Liver (tissue), 9 donors: ENCODE measurements around the gene IFT122. TPM values are rescaled to one million over a fixed set of nuclear protein-coding genes. Genes with fewer than 3 reads are reported as not detected.

ENCODE experiments used
- DNase-seq: peaks from one replicate; pipeline ENCODE4 v3.0.0-alpha.2; 2017; ENCODE audit warnings: low spot score
- H3K27ac ChIP-seq, 2 donors: one replicate each; pipeline ENCODE4 v1.7.0; 2013; ENCODE audit warnings: inconsistent platforms in 2 of 2, low read length in 2 of 2, control low read depth in 1 of 2, low read depth in 1 of 2, mild to moderate bottlenecking in 1 of 2
- H3K27me3 ChIP-seq, 4 donors: one replicate each; pipeline versions ENCODE4 v1.6.1 to v1.7.0; 2013; ENCODE audit warnings: low read length in 3 of 4, inconsistent platforms in 1 of 4, mild to moderate bottlenecking in 1 of 4, moderate library complexity in 1 of 4; ENCODE audit not compliant: control insufficient read depth in 4 of 4, insufficient read depth in 4 of 4
- H3K36me3 ChIP-seq, 4 donors: one replicate each; pipeline versions ENCODE4 v1.6.1 to v1.7.0; 2013; ENCODE audit warnings: low read length in 3 of 4, mild to moderate bottlenecking in 3 of 4, low read depth in 1 of 4, moderate library complexity in 1 of 4; ENCODE audit not compliant: control insufficient read depth in 4 of 4, insufficient read depth in 3 of 4
- H3K4me1 ChIP-seq, 4 donors: one replicate each; pipeline versions ENCODE4 v1.6.1 to v1.7.0; 2013; ENCODE audit warnings: low read length in 3 of 4, mild to moderate bottlenecking in 3 of 4, moderate library complexity in 1 of 4; ENCODE audit not compliant: control insufficient read depth in 4 of 4, insufficient read depth in 4 of 4
- H3K4me3 ChIP-seq, 3 donors: one replicate each; pipeline versions ENCODE4 v1.6.1 to v1.7.0; 2013; ENCODE audit warnings: low read length in 3 of 3, control low read depth in 1 of 3, low read depth in 1 of 3, mild to moderate bottlenecking in 1 of 3
- H3K9ac ChIP-seq, 2 donors: one replicate each; pipeline ENCODE4 v1.7.0; 2013; ENCODE audit warnings: low read length in 2 of 2, mild to moderate bottlenecking in 2 of 2, moderate library complexity in 2 of 2, control low read depth in 1 of 2, low read depth in 1 of 2
- H3K9me3 ChIP-seq, 4 donors: one replicate each; pipeline versions ENCODE4 v1.6.1 to v1.7.0; 2013; ENCODE audit warnings: low read length in 3 of 4; ENCODE audit not compliant: control insufficient read depth in 4 of 4
- EGR1 ChIP-seq, 2 donors: IDR thresholded peaks; 2 replicates each; pipeline ENCODE4 v1.6.1; 2016 to 2018; ENCODE audit warnings: antibody characterized with exemption in 2 of 2, low read depth in 2 of 2
- FOXA1 ChIP-seq: IDR thresholded peaks from 2 replicates; pipeline ENCODE4 v1.6.1; 2016; ENCODE audit warnings: antibody characterized with exemption
- FOXA2 ChIP-seq: IDR thresholded peaks from 2 replicates; pipeline ENCODE4 v1.6.1; 2016; ENCODE audit warnings: antibody characterized with exemption
- GABPA ChIP-seq, 2 donors: IDR thresholded peaks in 1 of 2; conservative IDR thresholded peaks in 1 of 2; 2 replicates each; pipeline ENCODE4 v1.6.1; 2016; ENCODE audit warnings: antibody characterized with exemption in 2 of 2, mild to moderate bottlenecking in 1 of 2, moderate library complexity in 1 of 2
- HNF4A ChIP-seq, 2 donors: conservative IDR thresholded peaks; 2 replicates each; pipeline ENCODE4 v1.6.1; 2016; ENCODE audit warnings: antibody characterized with exemption in 2 of 2, mild to moderate bottlenecking in 2 of 2
- HNF4G ChIP-seq: IDR thresholded peaks from 2 replicates; pipeline ENCODE4 v1.6.1; 2016; ENCODE audit warnings: antibody characterized with exemption
- JUND ChIP-seq, 2 donors: IDR thresholded peaks; 2 replicates each; pipeline ENCODE4 v1.6.1; 2016; ENCODE audit warnings: antibody characterized with exemption in 2 of 2
- NR2F2 ChIP-seq: IDR thresholded peaks from 2 replicates; pipeline ENCODE4 v1.6.1; 2016; ENCODE audit warnings: antibody characterized with exemption
- RAD21 ChIP-seq, 2 donors: IDR thresholded peaks; 2 replicates each; pipeline ENCODE4 v1.6.1; 2016; ENCODE audit warnings: antibody characterized with exemption in 2 of 2, mild to moderate bottlenecking in 2 of 2
- RXRA ChIP-seq, 2 donors: IDR thresholded peaks; 2 replicates each; pipeline ENCODE4 v1.6.1; 2017 to 2018; ENCODE audit warnings: antibody characterized with exemption in 2 of 2, mild to moderate bottlenecking in 1 of 2
- SP1 ChIP-seq: IDR thresholded peaks from 2 replicates; pipeline ENCODE4 v1.6.1; 2018; ENCODE audit warnings: antibody characterized with exemption, mild to moderate bottlenecking
- TAF1 ChIP-seq: conservative IDR thresholded peaks from 2 replicates; pipeline ENCODE4 v1.6.1; 2016; ENCODE audit warnings: antibody characterized with exemption, mild to moderate bottlenecking
- YY1 ChIP-seq: IDR thresholded peaks from 2 replicates; pipeline ENCODE4 v1.6.1; 2016; ENCODE audit warnings: antibody characterized with exemption, mild to moderate bottlenecking
- WGBS: extraction: QIAGEN DNeasy Blood & Tissue Kit; methylation state at CpG from one replicate; pipeline ENCODE4 v1.1.7; 2013; 5-methylcytosine and 5-hydroxymethylcytosine counted together
- polyA plus RNA-seq, 2 donors: library from polyadenylated mRNA; stranded (reverse) in 1 of 2; unstranded in 1 of 2; fragments of 200-250 nt in 1 of 2; fragments of >200 nt in 1 of 2; fragmentation: Nextera tagmentation in 1 of 2; extraction: Ambion mirVana in 1 of 2; gene quantifications; one replicate each; pipeline versions ENCODE4 v1.2.1 to v1.2.3, GENCODE V29; 2013 to 2015
- total RNA-seq, 2 donors: library from RNA; depleted of rRNA; stranded (reverse); fragments of >200 nt; gene quantifications; one replicate each; pipeline ENCODE4 v1.2.3, GENCODE V29; 2014
- TF ChIP-seq, protein P1 (sequence below): fragments of 150-350 bp; IDR thresholded peaks from 2 replicates; pipeline ENCODE4 v1.5.1; 2017; ENCODE audit warnings: improper control_type of control experiment, low read depth, low read length; ENCODE audit not compliant: missing input control
- TF ChIP-seq, protein P2 (sequence below): IDR thresholded peaks from 2 replicates; pipeline ENCODE4 v1.6.1; 2016; ENCODE audit warnings: antibody characterized with exemption
- TF ChIP-seq, protein P3 (sequence below): IDR thresholded peaks from 2 replicates; pipeline ENCODE4 v1.6.1; 2016; ENCODE audit warnings: antibody characterized with exemption
- TF ChIP-seq, protein P4 (sequence below): IDR thresholded peaks from 2 replicates; pipeline ENCODE4 v1.6.1; 2016; ENCODE audit warnings: antibody characterized with exemption
- TF ChIP-seq, protein P5 (sequence below): IDR thresholded peaks from 2 replicates; pipeline ENCODE4 v1.6.1; 2016; ENCODE audit warnings: antibody characterized with exemption, mild to moderate bottlenecking
- donor health status: healthy.
- donor health status: healthy.
- donor health status: healthy.
- donor health status: healthy.
- donor health status: healthy.

IFT122 gene
- total and polyA plus RNA-seq, 4 donors = 3.3 to 25.8 (median 10.6) TPM

DNA sequence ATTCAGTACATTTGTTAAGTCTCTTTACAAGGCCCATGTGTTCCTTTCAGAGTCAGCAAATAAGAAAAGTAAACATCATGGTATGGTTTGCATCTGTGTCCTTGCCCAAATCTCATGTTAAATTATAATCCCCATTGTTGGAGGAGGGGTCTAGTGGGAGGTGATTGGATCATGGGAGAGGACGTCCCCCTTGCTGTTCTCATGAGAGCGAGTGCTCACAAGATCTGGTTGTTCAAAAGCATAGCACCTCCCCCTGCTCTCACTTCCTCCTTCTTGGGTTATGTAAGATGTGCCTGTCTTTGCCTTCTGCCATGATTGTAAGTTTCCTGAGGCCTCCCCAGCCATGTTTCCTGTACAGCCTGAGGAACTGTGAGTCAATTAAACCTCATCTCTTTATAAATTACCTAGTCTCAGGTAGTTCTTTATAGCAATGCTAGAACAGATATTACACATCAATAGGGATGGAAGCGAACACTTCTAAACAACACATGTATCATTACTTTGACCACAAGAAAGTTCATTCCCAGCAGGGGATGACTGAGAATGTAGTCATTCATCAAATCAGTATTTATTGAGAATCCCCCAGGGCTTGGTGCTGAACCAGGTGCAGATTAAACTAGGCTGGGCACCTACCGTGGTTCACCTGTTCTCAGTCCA, 15.7 kb upstream of the IFT122 start:
- H3K36me3 ChIP-seq = no peaks in the 10 kb centered on the region

More for the DNA sequence above, 15.7 kb upstream of the IFT122 start:
- Histone ChIP-seq H3K4me3 (no peak overlapping the region), H3K27ac (no peak overlapping the region), H3K9me3 (no peaks in the 10 kb centered on the region), H3K9ac (no peak overlapping the region), H3K27me3 (no peaks in the 10 kb centered on the region), H3K4me1 (peaks cover 3 to 15% (median 12%) of the 10 kb centered on the region in 4 donors)
- 89% methylated on average over 4 of the region's 4 CpGs for WGBS
- TF ChIP-seq HNF4G (no peak), FOXA2 (no peak), HNF4A (conservative IDR thresholded peaks at IDR 0.05) (no peak), GABPA (IDR thresholded peaks at IDR 0.05 in 1 of 2, conservative IDR thresholded peaks at IDR 0.05 in 1 of 2) (no peak), RXRA (IDR thresholded peaks at IDR 0.05) (no peak), EGR1 (IDR thresholded peaks at IDR 0.05; ENCODE audit: low read depth in 2 of 2) (no peak), RAD21 (IDR thresholded peaks at IDR 0.05) (no peak), JUND (IDR thresholded peaks at IDR 0.05) (no peak), NR2F2 (no peak), SP1 (no peak), FOXA1 (no peak), YY1 (no peak), TAF1 (no peak)
- TF ChIP-seq, protein P1, sequence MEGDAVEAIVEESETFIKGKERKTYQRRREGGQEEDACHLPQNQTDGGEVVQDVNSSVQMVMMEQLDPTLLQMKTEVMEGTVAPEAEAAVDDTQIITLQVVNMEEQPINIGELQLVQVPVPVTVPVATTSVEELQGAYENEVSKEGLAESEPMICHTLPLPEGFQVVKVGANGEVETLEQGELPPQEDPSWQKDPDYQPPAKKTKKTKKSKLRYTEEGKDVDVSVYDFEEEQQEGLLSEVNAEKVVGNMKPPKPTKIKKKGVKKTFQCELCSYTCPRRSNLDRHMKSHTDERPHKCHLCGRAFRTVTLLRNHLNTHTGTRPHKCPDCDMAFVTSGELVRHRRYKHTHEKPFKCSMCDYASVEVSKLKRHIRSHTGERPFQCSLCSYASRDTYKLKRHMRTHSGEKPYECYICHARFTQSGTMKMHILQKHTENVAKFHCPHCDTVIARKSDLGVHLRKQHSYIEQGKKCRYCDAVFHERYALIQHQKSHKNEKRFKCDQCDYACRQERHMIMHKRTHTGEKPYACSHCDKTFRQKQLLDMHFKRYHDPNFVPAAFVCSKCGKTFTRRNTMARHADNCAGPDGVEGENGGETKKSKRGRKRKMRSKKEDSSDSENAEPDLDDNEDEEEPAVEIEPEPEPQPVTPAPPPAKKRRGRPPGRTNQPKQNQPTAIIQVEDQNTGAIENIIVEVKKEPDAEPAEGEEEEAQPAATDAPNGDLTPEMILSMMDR = no peak
- TF ChIP-seq, protein P2, sequence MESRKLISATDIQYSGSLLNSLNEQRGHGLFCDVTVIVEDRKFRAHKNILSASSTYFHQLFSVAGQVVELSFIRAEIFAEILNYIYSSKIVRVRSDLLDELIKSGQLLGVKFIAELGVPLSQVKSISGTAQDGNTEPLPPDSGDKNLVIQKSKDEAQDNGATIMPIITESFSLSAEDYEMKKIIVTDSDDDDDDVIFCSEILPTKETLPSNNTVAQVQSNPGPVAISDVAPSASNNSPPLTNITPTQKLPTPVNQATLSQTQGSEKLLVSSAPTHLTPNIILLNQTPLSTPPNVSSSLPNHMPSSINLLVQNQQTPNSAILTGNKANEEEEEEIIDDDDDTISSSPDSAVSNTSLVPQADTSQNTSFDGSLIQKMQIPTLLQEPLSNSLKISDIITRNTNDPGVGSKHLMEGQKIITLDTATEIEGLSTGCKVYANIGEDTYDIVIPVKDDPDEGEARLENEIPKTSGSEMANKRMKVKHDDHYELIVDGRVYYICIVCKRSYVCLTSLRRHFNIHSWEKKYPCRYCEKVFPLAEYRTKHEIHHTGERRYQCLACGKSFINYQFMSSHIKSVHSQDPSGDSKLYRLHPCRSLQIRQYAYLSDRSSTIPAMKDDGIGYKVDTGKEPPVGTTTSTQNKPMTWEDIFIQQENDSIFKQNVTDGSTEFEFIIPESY = no peak
- TF ChIP-seq, protein P3, sequence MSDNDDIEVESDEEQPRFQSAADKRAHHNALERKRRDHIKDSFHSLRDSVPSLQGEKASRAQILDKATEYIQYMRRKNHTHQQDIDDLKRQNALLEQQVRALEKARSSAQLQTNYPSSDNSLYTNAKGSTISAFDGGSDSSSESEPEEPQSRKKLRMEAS = no peak
- TF ChIP-seq, protein P4, sequence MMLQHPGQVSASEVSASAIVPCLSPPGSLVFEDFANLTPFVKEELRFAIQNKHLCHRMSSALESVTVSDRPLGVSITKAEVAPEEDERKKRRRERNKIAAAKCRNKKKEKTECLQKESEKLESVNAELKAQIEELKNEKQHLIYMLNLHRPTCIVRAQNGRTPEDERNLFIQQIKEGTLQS = no peak
- TF ChIP-seq, protein P5, sequence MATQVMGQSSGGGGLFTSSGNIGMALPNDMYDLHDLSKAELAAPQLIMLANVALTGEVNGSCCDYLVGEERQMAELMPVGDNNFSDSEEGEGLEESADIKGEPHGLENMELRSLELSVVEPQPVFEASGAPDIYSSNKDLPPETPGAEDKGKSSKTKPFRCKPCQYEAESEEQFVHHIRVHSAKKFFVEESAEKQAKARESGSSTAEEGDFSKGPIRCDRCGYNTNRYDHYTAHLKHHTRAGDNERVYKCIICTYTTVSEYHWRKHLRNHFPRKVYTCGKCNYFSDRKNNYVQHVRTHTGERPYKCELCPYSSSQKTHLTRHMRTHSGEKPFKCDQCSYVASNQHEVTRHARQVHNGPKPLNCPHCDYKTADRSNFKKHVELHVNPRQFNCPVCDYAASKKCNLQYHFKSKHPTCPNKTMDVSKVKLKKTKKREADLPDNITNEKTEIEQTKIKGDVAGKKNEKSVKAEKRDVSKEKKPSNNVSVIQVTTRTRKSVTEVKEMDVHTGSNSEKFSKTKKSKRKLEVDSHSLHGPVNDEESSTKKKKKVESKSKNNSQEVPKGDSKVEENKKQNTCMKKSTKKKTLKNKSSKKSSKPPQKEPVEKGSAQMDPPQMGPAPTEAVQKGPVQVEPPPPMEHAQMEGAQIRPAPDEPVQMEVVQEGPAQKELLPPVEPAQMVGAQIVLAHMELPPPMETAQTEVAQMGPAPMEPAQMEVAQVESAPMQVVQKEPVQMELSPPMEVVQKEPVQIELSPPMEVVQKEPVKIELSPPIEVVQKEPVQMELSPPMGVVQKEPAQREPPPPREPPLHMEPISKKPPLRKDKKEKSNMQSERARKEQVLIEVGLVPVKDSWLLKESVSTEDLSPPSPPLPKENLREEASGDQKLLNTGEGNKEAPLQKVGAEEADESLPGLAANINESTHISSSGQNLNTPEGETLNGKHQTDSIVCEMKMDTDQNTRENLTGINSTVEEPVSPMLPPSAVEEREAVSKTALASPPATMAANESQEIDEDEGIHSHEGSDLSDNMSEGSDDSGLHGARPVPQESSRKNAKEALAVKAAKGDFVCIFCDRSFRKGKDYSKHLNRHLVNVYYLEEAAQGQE = no peak
- no peak for DNase-seq
